ENCODE results near the gene IL6. TPM values are rescaled to one million over a fixed set of nuclear protein-coding genes. Genes with fewer than 3 reads are reported as not detected.

IL6 gene
- total and polyA plus RNA-seq, 2 of the 13 experiments (the other 11 are each of a cell fraction or from before 2014, with no cell fraction given) = not detected

- ATAC-seq (no peak), DNase-seq (ENCODE audit: low spot score) (no peak), FAIRE-seq (no peak)
- Histone ChIP-seq H3K36me3 (replicated peaks in 1 of 2; ENCODE audit: control insufficient read depth in 1 of 2, insufficient read depth in 2 of 2, low read length in 2 of 2) (no peaks in the 10 kb centered on the region), H2AFZ (ENCODE audit: low read length) (no peak overlapping the region), H4K20me1 (ENCODE audit: insufficient read depth, low read length) (no peaks in the 10 kb centered on the region), H3K79me2 (ENCODE audit: insufficient read depth, low read length) (no peaks in the 10 kb centered on the region), H3K27ac (ENCODE audit: extremely low read length, insufficient read depth, low read length) (no peak overlapping the region), H3K4me1 (ENCODE audit: insufficient read depth, low read length) (no peaks in the 10 kb centered on the region), H3K4me2 (ENCODE audit: low read depth, low read length) (no peak overlapping the region), H3K9me3 (ENCODE audit: low read length) (no peaks in the 10 kb centered on the region), H3K9ac (ENCODE audit: insufficient read depth, low read depth, low read length) (no peak overlapping the region), H3K4me3 (replicated peaks in 1 of 3; ENCODE audit: insufficient read depth in 1 of 3, low read depth in 2 of 3, low read length in 3 of 3) (no peak overlapping the region), H3K27me3 (ENCODE audit: control insufficient read depth in 1 of 2, insufficient read depth in 2 of 2, low read length in 2 of 2) (no peaks in the 10 kb centered on the region; a peak in 1 of 5 replicates)
- in situ Hi-C loops (cut with HindIII; ENCODE audit: extremely low pct_ligation_motif_present, low pct_unique_long_range_greater_than_20kb) (no loop called here), intact Hi-C loops (cut with micrococcal nuclease; ENCODE audit: unreplicated experiment) (no loop called here)
- WGBS (ENCODE audit: low lambda C conversion rate) = 0% methylated on average over 2 of the region's 2 CpGs
- ChIA-PET POLR2A (no interaction called here), CTCF (ENCODE audit: low intra/inter-chr PET ratio, low total read pairs) (no interaction called here)
- TF ChIP-seq ZMYM2 (CRISPR knock-in tag; IDR thresholded peaks at IDR 0.05) (no peak), ZBTB1 (CRISPR knock-in tag; IDR thresholded peaks at IDR 0.05; ENCODE audit: borderline replicate concordance) (no peak), FOXP1 (IDR thresholded peaks at IDR 0.05) (no peak), FOXP1 (CRISPR knock-in tag; IDR thresholded peaks at IDR 0.05) (no peak), ZBTB21 (CRISPR knock-in tag; IDR thresholded peaks at IDR 0.05) (no peak), ZBTB33 (CRISPR knock-in tag; IDR thresholded peaks at IDR 0.05) (no peak), GRHL1 (CRISPR knock-in tag; conservative IDR thresholded peaks at IDR 0.05) (no peak), RFX3 (CRISPR knock-in tag; IDR thresholded peaks at IDR 0.05) (no peak), JUNB (CRISPR knock-in tag; IDR thresholded peaks at IDR 0.05; ENCODE audit: borderline replicate concordance) (no peak), ZNF772 (CRISPR knock-in tag; IDR thresholded peaks at IDR 0.05) (no peak), RARA (CRISPR knock-in tag; IDR thresholded peaks at IDR 0.05) (no peak), ZNF3 (CRISPR knock-in tag; IDR thresholded peaks at IDR 0.05) (no peak)
- BruUV-seq (replicated peaks) = no TSS peak
These were observed 45.7 kb upstream of the IL6 start for GRCh38 chr7:22681312-22681711.

All from HepG2 (cell line).